ENCODE measurements around the gene SULF2.

The SULF2 gene

DNA sequence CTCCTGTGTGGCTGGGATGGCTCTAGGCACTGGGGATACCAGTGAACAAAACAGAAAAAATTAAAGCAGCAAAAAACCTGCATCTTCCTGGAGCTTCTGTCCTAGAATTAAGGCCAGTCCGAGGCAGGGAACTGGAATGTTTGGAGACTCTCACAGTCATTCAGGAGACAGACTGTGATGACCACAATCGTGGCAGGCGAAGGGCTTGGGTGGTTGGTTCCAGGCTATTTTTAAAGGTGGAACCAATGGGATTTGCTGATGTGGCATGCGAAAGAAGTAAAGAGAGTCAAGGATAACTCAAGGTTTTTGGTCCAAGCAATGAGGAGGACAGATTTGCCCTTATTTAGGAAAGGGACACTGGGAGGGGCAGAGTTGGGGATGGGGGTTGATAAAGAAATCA is 66.9 kb downstream of the SULF2 start:
- Histone ChIP-seq H3K36me3 (peaks cover 0 to 16% (median 0%) of the 10 kb centered on the region in 11 experiments; a peak in 3 of 22 replicates), H3K9ac (no peak overlapping the region), H3K9me3 (replicated peaks in 1 of 11) (no peaks in the 10 kb centered on the region), H3K27ac (no peak overlapping the region), H3K27me3 (no peaks in the 10 kb centered on the region), H4K20me1 (peaks cover 0 to 1% (median 0%) of the 10 kb centered on the region in 11 experiments; a peak in 2 of 22 replicates), H3K4me3 (no peak overlapping the region), H3K4me1 (peaks cover 6 to 12% (median 9%) of the 10 kb centered on the region in 10 experiments), H3K4me2 (no peak overlapping the region)
- no peak for TF ChIP-seq Cebpa-rat (IDR thresholded peaks at IDR 0.05)

DNA sequence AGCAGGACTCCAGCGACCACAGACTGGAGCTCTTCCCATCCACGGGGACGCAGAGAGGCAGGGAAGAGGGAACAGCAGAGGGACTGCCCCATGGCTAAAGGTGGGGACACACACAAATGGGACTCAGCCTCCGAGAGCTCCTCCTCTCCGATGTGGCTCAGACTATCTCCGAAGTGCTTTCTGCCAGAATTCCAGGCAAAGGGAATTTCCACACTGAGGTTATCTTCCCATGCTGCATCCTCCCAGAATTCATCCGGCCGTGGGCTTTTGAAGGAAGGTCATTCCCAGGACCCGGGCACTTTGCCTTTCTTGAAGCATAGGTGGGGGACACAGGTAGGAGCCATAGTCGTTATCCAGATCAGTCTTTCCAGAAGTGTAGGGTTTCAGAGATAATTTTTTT is 67.9 kb downstream of the SULF2 start:
- Histone ChIP-seq H3K9me3 (replicated peaks in 1 of 11) (no peaks in the 10 kb centered on the region), H3K4me3 (no peak overlapping the region), H3K27ac (no peak overlapping the region), H3K27me3 (no peaks in the 10 kb centered on the region), H3K9ac (no peak overlapping the region), H4K20me1 (peaks cover 0 to 11% (median 0%) of the 10 kb centered on the region in 11 experiments; a peak in 3 of 22 replicates), H3K4me1 (peaks cover 0 to 2% (median 0%) of the 10 kb centered on the region in 10 experiments; a peak in 2 of 20 replicates), H3K4me2 (no peak overlapping the region), H3K36me3 (peaks cover 0 to 16% (median 0%) of the 10 kb centered on the region in 11 experiments; a peak in 3 of 22 replicates)
- no peak for TF ChIP-seq Cebpa-rat (IDR thresholded peaks at IDR 0.05)

- no peak overlapping the region for H3K4me3 ChIP-seq
- peaks cover 0 to 29% (median 0%) of the 10 kb centered on the region in 11 experiments; a peak in 5 of 22 replicates for H4K20me1 ChIP-seq
- no peak overlapping the region for H3K27ac ChIP-seq
- 0 out of 22 replicates have a peak, but pooled peaks cover 0 to 4% (median 0%) of the 10 kb centered on the region in 11 experiments for H3K27me3 ChIP-seq
- H3K4me2 ChIP-seq, result no peak overlapping the region
- peaks cover 0 to 16% (median 0%) of the 10 kb centered on the region in 11 experiments; a peak in 3 of 22 replicates for H3K36me3 ChIP-seq
- no peak overlapping the region for H3K9ac ChIP-seq
- H3K9me3 ChIP-seq (replicated peaks in 1 of 11), result no peaks in the 10 kb centered on the region
- TF ChIP-seq Cebpa-rat (IDR thresholded peaks at IDR 0.05), result no peak
- H3K4me1 ChIP-seq, result peaks cover 15 to 25% (median 19%) of the 10 kb centered on the region in 10 experiments
Observed at GRCh38 chr20:47713878-47714450, 71.3 kb downstream of the SULF2 start.

- Histone ChIP-seq H3K27ac (no peak overlapping the region), H3K4me3 (no peak overlapping the region), H4K20me1 (peaks cover 0 to 30% (median 0%) of the 10 kb centered on the region in 11 experiments; a peak in 5 of 22 replicates), H3K36me3 (peaks cover 0 to 14% (median 0%) of the 10 kb centered on the region in 11 experiments; a peak in 3 of 22 replicates), H3K9ac (no peak overlapping the region), H3K27me3 (0 out of 22 replicates have a peak, but pooled peaks cover 0 to 4% (median 0%) of the 10 kb centered on the region in 11 experiments), H3K4me2 (no peak overlapping the region), H3K9me3 (replicated peaks in 1 of 11) (no peaks in the 10 kb centered on the region), H3K4me1 (peaks cover 23 to 33% (median 27%) of the 10 kb centered on the region in 10 experiments)
- TF ChIP-seq Cebpa-rat (IDR thresholded peaks at IDR 0.05), result no peak
Observed at GRCh38 chr20:47713163-47713562, 72.1 kb downstream of the SULF2 start.

- peak overlapping the region; percentile 21 to 78 (median 59) for H3K4me2 ChIP-seq
- H3K27me3 ChIP-seq, result 0 out of 22 replicates have a peak, but pooled peaks cover 0 to 4% (median 0%) of the 10 kb centered on the region in 11 experiments
- peaks cover 0 to 3% (median 0%) of the 10 kb centered on the region in 11 experiments; a peak in 1 of 22 replicates for H3K36me3 ChIP-seq
- no peak for TF ChIP-seq Cebpa-rat (IDR thresholded peaks at IDR 0.05)
- peaks cover 0 to 33% (median 0%) of the 10 kb centered on the region in 11 experiments; a peak in 5 of 22 replicates for H4K20me1 ChIP-seq
- peaks cover 30 to 52% (median 39%) of the 10 kb centered on the region in 10 experiments for H3K4me1 ChIP-seq
- no peak overlapping the region for H3K27ac ChIP-seq
- H3K9me3 ChIP-seq (replicated peaks in 1 of 11), result no peaks in the 10 kb centered on the region
- no peak overlapping the region for H3K4me3 ChIP-seq
- H3K9ac ChIP-seq, result 0 out of 22 replicates have a peak overlapping the region, but pooled peaks of 1 of the 11 experiments have one; percentile 37
Observed at GRCh38 chr20:47711046-47711752, 74.1 kb downstream of the SULF2 start.

DNA sequence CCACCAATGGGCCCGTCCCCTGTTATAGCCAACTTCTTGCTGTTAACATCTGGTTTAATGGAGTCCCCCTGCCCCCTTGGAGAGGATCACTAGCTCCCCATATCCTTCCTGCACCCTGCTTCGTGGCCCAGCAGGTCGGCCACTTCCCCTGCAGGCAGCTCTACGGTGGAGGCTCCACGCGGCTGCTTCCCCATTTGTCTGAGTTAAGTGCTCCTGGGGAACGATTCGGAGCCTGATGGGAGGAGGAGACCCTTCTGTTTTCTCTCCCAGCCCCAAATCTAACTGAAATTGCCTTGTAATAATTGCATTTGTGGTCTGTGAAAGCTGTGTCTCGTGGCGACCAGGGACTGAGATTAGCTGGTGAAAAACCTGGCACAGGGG is 74.6 kb downstream of the SULF2 start:
- 0 out of 22 replicates have a peak, but pooled peaks cover 0 to 4% (median 0%) of the 10 kb centered on the region in 11 experiments for H3K27me3 ChIP-seq
- H3K9me3 ChIP-seq (replicated peaks in 1 of 11), result no peaks in the 10 kb centered on the region
- peaks cover 0 to 33% (median 0%) of the 10 kb centered on the region in 11 experiments; a peak in 5 of 22 replicates for H4K20me1 ChIP-seq
- no peak for TF ChIP-seq Cebpa-rat (IDR thresholded peaks at IDR 0.05)
- H3K36me3 ChIP-seq, result peaks cover 0 to 4% (median 0%) of the 10 kb centered on the region in 11 experiments; a peak in 1 of 22 replicates
- H3K27ac ChIP-seq, result no peak overlapping the region
- peaks cover 30 to 52% (median 39%) of the 10 kb centered on the region in 10 experiments for H3K4me1 ChIP-seq
- peak overlapping the region; percentile 21 to 78 (median 59) for H3K4me2 ChIP-seq
- 0 out of 22 replicates have a peak overlapping the region, but pooled peaks of 1 of the 11 experiments have one; percentile 37 for H3K9ac ChIP-seq
- H3K4me3 ChIP-seq, result no peak overlapping the region

- H3K4me3 ChIP-seq, result no peak overlapping the region
- no peak for TF ChIP-seq Cebpa-rat (IDR thresholded peaks at IDR 0.05)
- H3K27me3 ChIP-seq, result 0 out of 22 replicates have a peak, but pooled peaks cover 0 to 4% (median 0%) of the 10 kb centered on the region in 11 experiments
- H3K27ac ChIP-seq, result peak overlapping the region in 1 of 11 experiments; percentile 37; a peak in 1 of 22 replicates
- no peak overlapping the region for H3K9ac ChIP-seq
- H3K4me2 ChIP-seq, result peak overlapping the region; percentile 28 to 82 (median 48)
- H3K9me3 ChIP-seq (replicated peaks in 1 of 11), result no peaks in the 10 kb centered on the region
- peaks cover 30 to 59% (median 41%) of the 10 kb centered on the region in 10 experiments for H3K4me1 ChIP-seq
- H3K36me3 ChIP-seq, result peaks cover 0 to 4% (median 0%) of the 10 kb centered on the region in 11 experiments; a peak in 2 of 22 replicates
- H4K20me1 ChIP-seq, result peaks cover 0 to 33% (median 0%) of the 10 kb centered on the region in 11 experiments; a peak in 5 of 22 replicates
Observed at GRCh38 chr20:47708953-47709833, 76.1 kb downstream of the SULF2 start.

All from BLaER1 treated with 17β-estradiol and CSF1 and Interleukin-3, amounts not matched to agents 10 nM and 100 nM (cell line).